GM18517 (cell line): Measurements from ENCODE around the gene C19orf12.

Source experiments
- ATAC-seq: cut with Tn5 transposase; IDR thresholded peaks from one replicate; pipeline ENCODE4 v1.9.1; 2021; ENCODE audit warnings: mild to moderate bottlenecking, moderate library complexity; ENCODE audit not compliant: unreplicated experiment

The C19orf12 gene

DNA sequence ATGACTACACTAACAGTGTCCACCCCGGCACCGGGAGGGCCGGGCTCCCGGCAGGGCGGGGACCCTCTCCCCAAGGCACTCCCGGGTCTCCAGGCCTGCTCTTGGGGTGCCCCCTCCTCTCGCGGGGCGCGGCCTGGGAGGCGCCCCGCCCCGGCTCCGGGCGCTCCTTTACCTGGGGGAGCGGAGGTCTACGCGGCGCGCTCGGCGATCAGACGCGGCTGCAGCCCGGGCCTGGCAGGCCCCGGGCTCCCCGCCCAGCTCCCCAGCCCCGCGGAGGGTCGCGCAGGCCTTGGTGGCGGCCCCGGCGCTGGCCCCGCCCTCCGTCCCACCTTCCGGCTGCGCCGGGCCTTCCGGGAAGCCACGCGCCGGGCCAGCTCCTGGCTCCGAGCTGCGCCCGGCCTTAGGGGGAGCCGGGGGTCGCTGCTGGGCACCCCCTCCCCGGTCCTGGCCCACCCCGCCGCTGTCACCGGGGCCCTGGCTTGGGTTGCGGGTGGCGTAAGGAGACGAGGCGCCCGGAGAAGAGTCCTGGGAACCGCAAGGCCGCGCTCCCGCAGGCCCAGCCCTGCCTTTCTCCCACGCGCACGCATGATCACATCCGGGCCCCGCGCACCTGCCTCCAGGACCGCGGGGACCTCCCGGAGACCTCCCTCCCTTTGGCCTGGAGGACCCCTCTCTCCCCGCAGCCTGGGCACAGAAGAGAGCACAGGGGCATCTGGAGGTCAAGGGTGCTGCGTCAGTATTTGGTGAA is at the start of gene C19orf12:
TSS of gene C19orf12 (minus strand) at position 309 of the 748 bp plus-strand sequence. CDS start 6,848 bp downstream, outside the sequence.
- peak; percentile 64 for ATAC-seq

- ATAC-seq, result no peak
These were observed 49.3 kb upstream of the C19orf12 start for GRCh38 chr19:29764361-29764760.

GRCh38 chr19:29763196-29763595 is 48.1 kb upstream of the C19orf12 start:
- no peak for ATAC-seq

DNA sequence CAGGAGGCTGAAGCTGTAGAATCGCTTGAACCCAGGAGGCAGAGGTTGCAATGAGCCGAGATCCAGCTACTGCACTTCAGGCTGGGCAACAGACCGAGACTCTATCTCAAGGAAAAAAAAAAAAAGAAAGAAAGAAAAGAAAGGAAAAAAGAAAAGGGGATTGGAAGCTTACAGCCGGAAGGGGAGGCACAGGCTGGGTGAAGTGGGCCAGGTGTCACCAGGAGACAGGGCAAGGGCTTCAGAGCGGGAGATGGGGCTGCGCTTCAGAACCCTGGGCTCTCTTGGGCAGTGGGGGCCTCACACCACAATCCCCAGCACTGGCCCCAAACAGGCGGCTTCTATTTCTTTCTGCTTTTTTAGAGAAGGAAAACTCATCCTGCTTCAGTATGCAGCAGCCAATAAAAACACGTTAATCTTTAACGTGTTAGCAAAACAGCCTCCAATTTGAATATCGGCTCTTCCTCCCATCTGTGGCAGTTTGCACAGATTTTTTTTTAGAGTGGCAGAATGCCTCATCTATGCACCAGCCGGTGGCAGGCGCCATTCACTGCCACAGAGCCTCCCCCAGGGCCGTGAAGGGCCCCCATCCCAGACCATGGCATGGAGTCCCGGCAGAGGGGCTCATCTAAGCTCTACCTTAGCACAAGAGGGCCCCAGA is 46.6 kb upstream of the C19orf12 start:
- ATAC-seq, result no peak

DNA sequence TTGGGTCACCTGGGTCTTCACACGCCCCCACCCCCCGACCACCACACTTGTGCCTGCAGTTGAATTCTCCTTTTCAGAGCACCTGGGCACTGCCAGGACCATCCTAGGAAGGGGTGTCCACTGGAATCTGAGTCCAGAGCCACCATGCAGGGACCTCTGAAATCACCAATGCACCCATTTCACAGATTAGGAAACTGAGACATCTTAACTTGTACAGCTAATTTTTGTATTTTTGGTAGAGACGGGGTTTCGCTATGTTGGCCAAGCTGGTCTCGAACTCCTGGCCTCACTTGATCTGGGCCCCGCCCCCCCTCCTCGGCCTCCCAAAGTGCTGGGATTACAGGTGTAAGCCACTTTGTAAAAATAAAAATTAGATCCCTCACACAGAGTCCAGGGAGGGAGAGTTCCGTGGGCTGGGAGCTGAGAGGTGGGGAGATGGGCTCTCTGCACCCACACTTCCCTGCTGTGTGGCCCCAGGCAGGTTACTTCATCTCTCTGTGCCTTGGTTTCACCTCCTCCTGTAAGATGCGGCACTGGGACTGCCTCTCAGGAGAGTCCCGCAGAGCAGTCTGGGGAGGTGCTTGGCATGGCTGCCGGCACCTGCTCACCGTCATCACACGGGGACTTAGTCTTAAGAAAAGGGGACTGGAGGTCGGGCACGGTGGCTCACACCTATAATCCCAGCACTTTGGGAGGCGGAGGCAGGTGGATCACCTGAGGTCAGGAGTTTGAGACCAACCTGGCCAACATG is 45.9 kb upstream of the C19orf12 start:
- ATAC-seq, result no peak

GRCh38 chr19:29759359-29759758 is 44.3 kb upstream of the C19orf12 start:
- ATAC-seq, result no peak

DNA sequence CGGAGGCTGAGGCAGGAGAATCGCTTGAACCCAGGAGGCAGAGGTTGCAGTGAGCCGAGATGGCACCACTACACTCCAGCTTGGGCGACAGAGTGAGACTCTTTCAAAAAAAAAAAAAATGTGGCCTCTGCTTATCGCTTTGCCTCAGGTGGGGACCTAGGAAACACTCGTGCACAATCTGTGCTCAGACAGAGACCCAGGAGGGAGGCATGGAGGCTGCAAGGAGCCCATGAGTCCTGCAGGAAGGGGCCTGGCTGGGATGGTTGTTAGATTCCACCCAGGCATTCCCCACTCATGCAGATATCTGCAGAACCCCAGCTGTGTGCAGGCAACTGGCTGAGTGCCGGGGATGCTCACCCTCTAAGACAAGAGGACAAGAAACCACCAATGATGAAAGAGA is 43.8 kb upstream of the C19orf12 start:
- ATAC-seq, result no peak

DNA sequence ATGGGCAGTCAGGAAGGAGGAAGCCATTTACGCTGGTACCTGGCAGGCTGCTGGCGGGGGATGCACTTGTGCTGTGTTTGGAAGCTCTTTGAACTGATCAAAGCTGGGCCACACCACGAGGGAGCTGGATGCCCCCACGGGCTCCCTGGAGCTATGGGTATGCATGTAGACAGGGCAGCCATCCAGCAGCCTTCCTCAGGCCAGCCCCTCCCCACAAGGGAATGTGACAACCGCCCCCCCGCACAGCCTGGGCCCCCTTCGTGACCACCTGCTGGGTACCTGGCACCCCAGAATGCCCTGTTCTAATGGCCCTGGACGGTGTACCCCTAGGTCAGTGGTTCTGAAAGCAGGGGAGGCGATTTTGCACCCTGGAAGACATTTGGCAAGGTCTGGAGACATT is 42.5 kb upstream of the C19orf12 start:
- no peak for ATAC-seq

DNA sequence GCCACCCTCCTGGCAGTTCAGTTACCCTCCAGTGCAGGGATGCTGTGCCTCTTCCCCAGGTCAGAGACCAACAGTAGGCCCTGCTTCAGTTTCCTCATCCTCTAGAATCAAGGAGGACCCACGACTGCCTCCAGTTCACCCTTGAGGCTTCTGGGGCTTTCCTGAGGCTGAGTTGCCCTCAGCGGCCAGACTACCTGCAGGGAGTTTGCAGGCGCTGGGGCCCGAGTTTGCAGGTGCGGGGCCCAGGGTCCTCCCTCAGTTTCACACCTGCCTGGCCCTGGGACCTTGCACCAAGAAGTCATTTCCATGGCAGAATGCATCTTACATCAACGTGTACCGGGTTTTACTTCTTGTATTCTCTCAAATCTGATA is 38.9 kb upstream of the C19orf12 start:
- no peak for ATAC-seq

DNA sequence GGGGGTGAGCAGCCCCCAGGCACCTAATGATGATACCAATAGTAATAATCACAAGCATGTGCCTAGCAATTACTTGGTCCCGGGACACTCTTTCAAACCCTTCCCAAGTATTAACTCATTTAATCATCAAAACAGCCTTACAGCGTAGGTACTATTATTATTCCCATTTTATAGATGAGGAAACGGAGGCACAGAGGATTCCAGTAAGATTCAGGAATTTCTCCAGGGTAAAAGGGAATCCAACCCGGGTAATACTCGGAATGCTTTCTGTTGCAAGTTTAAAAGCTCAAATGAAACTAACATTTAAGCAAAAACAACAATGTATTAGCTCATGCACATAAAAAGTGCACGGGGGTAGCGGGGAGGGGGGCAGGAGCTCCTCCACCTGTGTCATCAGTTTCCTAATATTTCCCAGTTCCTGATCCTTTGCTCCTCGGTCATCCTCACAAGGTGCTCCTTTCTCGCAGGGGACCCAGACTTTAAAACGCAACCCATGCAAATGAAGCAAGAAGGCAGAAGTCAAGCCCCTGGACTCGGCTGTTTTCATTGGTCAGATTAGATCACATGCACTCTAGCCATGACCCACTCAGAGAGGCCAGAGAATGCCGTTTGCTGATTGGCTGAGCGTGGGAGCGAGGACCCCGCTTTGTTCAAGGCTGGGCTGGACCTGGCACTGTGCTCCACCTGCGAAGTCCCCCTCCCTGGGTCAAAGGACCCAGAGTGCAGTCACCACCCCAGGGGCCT is 38.3 kb upstream of the C19orf12 start:
- no peak for ATAC-seq

- no peak for ATAC-seq
These were observed 37.5 kb upstream of the C19orf12 start for GRCh38 chr19:29752450-29753025.

DNA sequence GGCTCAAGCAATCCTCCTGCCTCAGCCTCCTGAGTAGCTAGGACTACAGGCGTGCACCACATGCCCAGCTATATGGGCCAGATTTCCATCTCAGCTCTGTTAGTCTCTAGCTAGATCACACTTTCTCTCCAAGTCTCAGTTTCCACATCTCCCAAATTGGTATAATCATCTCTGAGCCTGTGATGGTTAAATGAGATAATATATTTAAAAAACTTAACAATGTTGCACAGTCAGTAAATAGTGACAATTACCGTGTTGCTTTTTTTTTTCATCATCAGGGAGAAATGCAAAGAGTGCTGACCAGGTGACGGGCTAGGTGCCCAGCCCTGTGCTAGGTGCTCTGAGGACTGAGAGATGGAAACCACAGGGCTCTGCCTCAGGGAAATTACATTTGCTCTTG is 36.9 kb upstream of the C19orf12 start:
- ATAC-seq, result no peak

DNA sequence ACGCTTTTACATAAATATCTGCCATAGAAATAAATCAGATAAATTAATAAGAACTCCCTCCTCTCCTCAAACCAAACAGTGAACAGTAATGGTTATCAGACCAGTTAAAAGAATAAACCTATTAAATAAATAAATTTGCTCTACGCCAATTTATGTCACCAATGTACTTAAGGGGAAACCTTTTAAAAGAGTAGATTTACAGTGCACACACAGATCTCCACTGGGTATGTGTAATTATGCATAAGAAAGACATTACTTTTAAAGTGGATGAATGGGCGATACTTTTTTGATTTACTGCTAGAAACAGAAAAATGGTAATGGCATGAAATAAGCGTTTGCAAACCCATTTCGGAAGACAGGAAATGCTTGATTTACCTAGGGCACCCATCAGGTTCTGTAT is 34.9 kb upstream of the C19orf12 start:
- no peak for ATAC-seq

DNA sequence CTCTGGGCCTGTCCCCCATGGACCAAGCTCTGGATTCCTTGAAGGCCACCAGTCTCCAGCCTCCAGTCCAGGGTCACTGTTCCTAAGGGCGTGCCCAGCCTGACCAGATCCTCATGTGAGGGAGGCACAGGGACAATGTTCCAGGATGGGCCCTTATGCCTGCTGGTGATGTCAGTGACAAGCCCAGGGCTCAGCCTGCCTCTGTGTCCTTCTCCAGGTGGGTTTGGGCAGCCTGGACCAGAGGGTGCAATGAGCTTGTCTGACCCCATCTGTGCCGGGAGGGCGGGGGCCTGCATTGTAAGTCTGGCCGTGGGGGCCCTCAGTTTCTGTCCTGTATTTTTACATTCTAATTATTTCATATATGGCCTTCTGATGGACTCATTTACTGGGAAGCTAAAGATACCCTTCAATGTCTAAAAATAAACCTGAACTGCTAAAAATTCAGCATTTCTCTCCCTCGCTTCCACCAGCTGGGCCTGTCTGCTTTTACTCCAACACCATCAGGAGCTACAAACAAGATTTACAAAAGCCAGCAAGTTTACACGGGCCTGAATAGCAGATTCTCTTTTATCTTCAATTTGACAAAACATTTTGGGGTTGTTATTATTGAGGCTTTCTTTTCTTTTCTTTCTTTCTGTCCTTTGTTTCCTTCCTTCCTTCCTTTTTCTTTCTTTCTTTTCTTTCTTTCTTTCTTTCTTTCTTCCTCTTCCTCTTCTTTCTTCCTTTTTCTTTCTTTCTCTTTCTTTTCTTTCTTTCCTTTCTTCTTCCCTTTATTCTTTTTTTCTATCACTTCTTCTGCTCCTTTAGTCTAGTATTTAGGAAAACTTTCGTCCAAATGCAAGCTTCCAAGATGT is 34.2 kb upstream of the C19orf12 start:
- no peak for ATAC-seq

DNA sequence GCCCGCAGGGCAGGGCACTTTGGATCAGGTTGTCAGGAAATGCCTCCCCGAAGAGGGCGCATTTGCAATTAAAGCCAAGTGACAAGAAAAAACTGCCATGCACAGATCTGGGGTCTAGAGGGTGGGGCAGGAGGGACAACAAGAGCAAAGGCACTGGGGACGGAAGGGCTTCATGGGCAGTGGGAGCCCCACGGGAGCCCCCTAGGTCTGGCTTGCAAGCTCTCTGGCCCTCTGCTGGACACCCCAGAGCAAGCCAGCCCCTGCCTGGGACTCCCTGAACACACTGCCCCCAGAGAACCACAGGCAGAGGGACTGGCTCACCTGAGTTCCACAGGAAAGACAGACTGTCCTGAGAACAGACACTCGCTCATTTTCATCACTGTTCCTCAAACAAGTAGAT is 30.2 kb upstream of the C19orf12 start:
- ATAC-seq, result no peak

DNA sequence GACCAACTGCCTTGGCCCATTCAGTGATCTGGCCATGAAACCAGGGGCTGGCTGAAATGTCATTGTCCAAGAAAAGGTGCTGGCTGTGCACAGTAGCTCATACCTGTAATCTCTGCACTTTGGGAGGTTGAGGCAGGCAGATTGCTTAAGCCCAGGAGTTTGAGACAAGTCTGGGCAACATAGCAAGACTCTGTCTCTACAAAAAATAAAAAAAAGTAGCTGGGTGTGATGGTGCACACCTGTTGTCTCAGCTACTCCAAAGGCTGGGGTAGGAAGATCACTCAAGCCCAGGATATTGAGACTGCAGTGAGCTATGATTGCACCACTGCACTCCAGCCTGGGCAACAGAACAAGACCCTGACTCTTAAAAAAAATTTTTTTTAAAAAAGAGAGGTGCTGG is 28.6 kb upstream of the C19orf12 start:
- ATAC-seq, result no peak

GRCh38 chr19:29741776-29742175 is 26.7 kb upstream of the C19orf12 start:
- no peak for ATAC-seq

DNA sequence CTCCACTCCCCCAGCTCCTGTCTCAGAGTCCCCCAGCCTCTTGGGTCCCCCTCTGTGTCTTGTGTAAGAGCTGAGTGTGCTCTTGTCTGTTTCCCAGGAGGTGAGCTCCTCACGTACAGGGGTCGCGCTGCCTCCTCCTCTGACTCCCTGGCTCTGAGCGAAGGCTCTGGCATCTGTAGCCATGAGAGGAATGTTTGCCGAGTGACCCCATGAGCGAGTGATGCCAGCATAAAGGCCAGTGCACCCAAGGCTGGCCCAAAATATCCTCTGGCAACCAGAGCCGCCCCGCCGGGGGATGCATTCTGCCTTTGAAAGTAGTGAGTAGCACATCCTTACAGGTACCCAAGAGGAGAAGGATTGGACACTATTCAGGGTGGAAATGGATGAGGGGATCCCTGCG is 26.2 kb upstream of the C19orf12 start:
- no peak for ATAC-seq

GRCh38 chr19:29737461-29738000 is 22.5 kb upstream of the C19orf12 start:
- no peak for ATAC-seq

- ATAC-seq, result no peak
These were observed 20.8 kb upstream of the C19orf12 start for GRCh38 chr19:29735829-29736228.
